GM18909 (cell line): ENCODE results near the gene CSMD2.
"Not testable (repeated sequence)": the region's sequence is repeated elsewhere in the genome, so short reads cannot be mapped to it uniquely, and the experiment has no call there.

Source experiments
- ATAC-seq: cut with Tn5 transposase; IDR thresholded peaks from one replicate; pipeline ENCODE4 v1.9.1; 2021; ENCODE audit warnings: mild to moderate bottlenecking; ENCODE audit not compliant: unreplicated experiment, poor library complexity

The CSMD2 gene

DNA sequence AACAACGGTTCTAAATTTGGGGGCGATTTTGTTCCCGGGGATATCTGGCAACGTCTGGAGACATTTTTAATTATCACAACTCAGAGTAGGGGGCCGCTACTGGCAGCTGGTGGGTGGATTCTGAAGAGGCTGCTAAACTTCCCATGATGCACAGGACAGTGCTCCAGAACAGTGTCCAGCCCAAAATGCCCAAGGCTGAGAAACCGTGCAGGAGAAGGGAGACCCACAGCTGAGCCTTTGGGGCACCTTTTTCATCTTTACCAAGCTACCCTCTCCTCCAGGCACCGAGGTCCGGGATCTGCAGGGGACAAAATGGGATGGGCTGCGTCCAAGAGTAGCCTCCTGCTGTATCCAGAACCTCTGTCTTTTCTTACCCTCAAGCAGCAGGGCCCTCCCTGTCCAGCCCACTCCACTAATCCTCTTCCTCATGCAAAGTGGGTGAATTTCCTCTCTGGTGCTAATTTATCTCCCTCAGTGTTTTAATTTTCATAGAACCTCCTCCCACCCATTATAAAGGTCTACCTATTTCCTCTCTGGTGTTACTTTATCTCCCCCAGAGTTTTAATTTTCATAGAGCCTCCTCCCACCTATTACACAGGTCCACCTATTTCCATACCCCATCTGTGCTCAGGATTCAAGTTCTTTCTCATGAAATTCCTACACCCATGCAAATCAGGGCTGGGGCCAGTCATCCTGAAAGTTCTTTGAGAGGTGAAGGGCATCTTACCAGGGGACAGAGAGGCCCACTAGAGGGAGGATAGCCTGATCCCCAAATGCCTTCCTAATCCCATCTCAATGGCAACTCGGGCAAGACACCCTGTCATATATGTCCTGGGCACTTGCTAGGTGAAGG, 42.7 kb downstream of the CSMD2 start:
- ATAC-seq, result no peak

GRCh38 chr1:34115233-34115632, 49.8 kb downstream of the CSMD2 start:
- no peak for ATAC-seq

DNA sequence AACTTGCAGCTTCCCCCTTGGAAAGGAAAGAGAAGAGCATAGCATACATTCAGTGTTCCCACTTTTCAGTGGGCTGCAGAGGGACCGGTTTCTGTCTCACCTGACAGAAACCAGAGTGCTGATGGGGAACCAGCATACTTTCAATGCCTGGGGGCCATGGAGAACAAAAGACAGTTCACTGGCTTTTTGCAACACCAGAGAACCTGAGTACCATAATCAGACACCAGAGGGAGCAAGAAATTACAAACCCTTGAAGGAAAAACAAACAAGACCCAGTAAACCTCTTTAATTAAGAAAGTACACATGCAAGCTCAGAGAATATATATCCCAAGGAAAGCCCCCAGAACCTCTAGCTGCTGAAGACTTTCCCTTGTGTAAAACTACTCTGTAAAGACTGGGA, 51.1 kb downstream of the CSMD2 start:
- ATAC-seq, result no peak

GRCh38 chr1:34113362-34113761, 51.7 kb downstream of the CSMD2 start:
- no peak for ATAC-seq

DNA sequence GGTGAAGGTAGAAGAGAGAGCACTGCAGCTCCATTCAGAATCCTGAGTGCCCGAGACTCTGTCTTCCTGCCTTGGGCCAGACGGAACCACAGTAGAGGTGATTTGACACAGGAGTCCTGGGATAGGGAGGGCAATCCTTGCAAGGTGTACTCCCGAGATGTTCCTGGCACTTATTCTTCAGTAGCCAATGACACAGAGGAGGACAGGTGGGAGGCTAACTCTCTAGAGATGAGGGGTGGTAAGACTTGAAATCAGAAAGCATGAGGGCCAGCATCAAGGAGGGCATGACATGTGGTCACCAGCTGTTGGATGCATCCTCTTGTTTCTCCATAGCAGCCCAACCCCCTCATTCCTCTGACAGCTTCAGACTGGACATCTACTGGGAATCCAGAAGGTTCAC, 56.3 kb downstream of the CSMD2 start:
- no peak for ATAC-seq

DNA sequence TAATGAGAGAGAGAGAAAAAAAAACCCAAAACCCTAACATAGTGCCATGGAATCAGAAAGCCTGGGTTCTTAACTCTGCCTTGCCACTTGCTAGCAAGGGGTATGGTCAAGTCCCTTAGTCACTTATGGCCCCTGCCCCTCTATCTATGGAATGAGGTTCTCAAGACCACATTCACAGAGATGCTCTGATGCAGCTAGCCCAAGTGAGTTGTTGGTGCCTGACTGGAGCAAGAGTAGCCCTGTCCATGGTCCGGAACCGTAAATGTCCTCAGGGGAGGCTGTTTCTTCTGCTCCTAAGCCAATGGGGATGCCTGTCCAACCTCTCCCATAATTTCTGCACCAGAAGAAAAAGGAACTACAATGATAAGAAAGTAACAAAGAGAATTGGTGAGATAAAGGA, 56.8 kb downstream of the CSMD2 start:
- ATAC-seq, result no peak

GRCh38 chr1:34101151-34101550, 63.9 kb downstream of the CSMD2 start:
- ATAC-seq, result no peak

DNA sequence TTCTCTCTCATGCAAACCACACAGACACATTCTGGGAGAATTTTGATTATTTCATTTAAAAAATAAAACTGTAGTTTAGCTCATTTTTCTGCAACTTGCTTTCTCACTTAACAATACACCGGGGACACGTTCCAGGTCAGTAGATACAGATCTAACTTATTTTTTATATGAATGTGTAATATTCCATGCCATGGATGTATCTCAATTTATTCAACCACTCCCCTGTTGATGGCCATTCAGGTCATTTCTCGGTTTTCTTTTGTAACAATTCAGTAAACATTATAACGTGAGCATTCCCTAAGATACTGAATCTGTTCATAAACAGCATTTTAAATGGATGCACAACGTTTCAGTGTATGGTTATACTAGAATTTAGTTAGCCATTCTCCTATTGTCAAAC, 64.7 kb downstream of the CSMD2 start:
- no peak for ATAC-seq

DNA sequence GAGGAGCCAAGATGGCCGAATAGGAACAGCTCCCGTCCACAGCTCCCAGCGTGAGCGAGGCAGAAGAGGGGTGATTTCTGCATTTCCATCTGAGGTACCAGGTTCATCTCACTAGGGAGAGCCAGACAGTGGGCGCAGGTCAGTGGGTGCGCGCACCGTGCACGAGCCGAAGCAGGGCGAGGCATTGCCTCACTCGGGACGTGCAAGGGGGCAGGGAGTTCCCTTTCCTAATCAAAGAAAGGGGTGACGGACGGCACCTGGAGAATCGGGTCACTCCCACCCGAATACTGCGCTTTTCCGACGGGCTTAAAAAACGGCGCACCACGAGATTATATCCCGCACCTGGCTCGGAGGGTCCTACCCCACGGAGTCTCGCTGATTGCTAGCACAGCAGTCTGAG, 72.6 kb downstream of the CSMD2 start:
- ATAC-seq, result not testable (repeated sequence)

DNA sequence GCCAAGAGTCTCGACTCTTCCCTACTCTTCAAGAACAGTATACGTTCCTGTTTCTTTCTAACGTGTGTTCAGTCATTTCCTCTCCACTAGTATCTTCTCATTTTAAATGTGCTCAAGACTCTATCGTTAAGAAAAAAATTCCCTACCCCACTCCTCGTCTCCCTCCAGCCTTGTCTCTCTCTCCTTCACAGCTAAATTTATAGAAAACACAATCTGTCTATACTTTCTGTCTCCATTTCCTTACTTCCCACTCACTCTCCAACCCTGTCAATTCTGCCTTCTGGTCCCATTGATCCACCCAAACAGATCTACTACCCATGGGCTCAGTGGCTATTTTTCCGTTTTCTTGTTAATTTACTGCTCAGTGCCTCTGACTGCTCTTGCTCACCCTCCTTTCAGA, 75.3 kb downstream of the CSMD2 start:
- ATAC-seq, result no peak

DNA sequence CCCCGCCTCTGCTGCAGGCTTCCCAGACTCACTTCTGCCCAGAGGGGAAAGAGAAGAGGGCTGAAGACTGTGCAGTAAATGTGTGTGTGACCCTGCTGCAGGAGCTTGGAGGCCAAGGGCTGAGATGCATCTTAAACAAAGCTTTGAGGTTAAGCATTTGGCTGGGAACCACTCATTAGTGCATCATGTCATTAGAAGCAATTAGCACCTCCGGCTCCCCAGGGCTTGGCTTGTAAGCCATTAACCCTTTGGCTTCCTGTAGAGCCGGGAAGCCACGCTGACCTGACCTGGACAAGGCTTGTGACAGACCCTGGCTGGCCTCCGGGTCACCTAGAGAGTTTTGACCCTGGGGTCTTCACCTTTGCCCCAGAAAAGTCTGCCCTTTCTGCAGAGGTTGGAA, 77.0 kb downstream of the CSMD2 start:
- no peak for ATAC-seq

- no peak for ATAC-seq
These were observed 78.5 kb downstream of the CSMD2 start for GRCh38 chr1:34086561-34086960.

- ATAC-seq, result no peak
These were observed 81.1 kb downstream of the CSMD2 start for GRCh38 chr1:34083974-34084373.

DNA sequence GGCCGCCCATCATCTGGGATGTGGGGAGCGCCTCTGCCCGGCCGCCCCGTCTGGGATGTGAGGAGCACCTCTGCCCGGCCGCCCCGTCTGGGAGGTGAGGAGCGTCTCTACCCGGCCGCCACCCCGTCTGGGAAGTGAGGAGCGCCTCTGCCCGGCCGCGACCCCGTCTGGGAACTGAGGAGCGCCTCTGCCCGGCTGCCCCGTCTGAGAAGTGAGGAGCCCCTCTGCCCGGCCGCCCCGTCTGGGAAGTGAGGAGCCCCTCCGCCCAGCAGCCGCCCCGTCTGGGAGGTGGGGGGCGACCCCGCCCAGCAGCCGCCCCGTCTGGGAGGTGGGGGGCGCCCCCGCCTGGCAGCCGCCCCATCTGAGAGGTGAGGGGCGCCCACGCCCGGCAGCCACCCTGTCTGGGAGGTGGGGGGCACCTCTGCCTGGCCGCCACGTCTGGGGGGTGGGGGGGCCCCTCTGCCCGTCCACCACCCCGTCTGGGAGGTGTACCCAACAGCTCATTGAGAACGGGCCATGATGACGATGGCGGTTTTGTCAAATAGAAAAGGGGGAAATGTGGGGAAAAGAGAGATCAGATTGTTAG, 82.9 kb downstream of the CSMD2 start:
- ATAC-seq, result not testable (repeated sequence)

GRCh38 chr1:34078383-34078782, 86.6 kb downstream of the CSMD2 start:
- ATAC-seq, result no peak

GRCh38 chr1:34075576-34075975, 89.5 kb downstream of the CSMD2 start:
- ATAC-seq, result no peak

- ATAC-seq, result no peak
These were observed 91.9 kb downstream of the CSMD2 start for GRCh38 chr1:34073028-34073695.

GRCh38 chr1:34070201-34070836, 94.7 kb downstream of the CSMD2 start:
- ATAC-seq, result no peak

GRCh38 chr1:34066981-34067603, 97.9 kb downstream of the CSMD2 start:
- no peak for ATAC-seq

DNA sequence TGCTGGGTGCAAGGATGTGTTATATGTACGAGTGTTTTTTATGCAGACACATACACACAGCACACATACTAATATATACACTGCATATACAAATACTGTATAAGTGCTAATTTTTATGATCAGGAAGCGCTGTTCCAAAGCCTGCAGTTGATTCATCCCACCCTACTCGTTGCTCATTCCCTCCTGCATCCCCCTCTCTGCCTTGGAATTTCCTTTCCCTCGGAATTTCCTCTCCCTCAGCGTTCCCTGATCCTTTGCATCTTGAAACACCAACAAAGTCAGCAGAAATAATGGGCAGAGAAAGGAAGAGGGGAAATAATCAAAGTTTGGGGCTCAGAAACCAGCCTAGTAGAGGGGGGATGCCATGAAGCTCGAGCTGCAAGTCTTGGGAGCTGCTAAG, 98.9 kb downstream of the CSMD2 start:
- ATAC-seq, result no peak

GRCh38 chr1:34065498-34065897, 99.5 kb downstream of the CSMD2 start:
- ATAC-seq, result no peak
